Muscle layer of duodenum (tissue), 2 donors: ENCODE measurements around the gene SOX13.

Experiments used
- H3K27ac ChIP-seq: one replicate; pipeline ENCODE4 v1.7.0; 2013; ENCODE audit warnings: mild to moderate bottlenecking, low read length
- H3K27me3 ChIP-seq: one replicate; pipeline ENCODE4 v1.7.0; 2013; ENCODE audit warnings: low read depth, mild to moderate bottlenecking, control low read depth, low read length
- H3K36me3 ChIP-seq, 2 donors: one replicate each; pipeline ENCODE4 v1.7.0; 2013; ENCODE audit warnings: low read length in 2 of 2, control low read depth in 1 of 2, mild to moderate bottlenecking in 1 of 2; ENCODE audit not compliant: insufficient read depth in 2 of 2, control insufficient read depth in 1 of 2
- H3K4me1 ChIP-seq, 2 donors: one replicate each; pipeline ENCODE4 v1.7.0; 2013; ENCODE audit warnings: low read length in 2 of 2, mild to moderate bottlenecking in 2 of 2, control low read depth in 1 of 2, moderate library complexity in 1 of 2; ENCODE audit not compliant: insufficient read depth in 2 of 2, control insufficient read depth in 1 of 2
- H3K4me3 ChIP-seq, 2 donors: one replicate each; pipeline ENCODE4 v1.7.0; 2013; ENCODE audit warnings: low read length in 2 of 2, low read depth in 1 of 2, mild to moderate bottlenecking in 1 of 2
- H3K9me3 ChIP-seq, 2 donors: one replicate each; pipeline ENCODE4 v1.7.0; 2013; ENCODE audit warnings: low read length in 2 of 2, control low read depth in 1 of 2, mild to moderate bottlenecking in 1 of 2; ENCODE audit not compliant: control insufficient read depth in 1 of 2
- donor health status: healthy.

SOX13 gene

DNA sequence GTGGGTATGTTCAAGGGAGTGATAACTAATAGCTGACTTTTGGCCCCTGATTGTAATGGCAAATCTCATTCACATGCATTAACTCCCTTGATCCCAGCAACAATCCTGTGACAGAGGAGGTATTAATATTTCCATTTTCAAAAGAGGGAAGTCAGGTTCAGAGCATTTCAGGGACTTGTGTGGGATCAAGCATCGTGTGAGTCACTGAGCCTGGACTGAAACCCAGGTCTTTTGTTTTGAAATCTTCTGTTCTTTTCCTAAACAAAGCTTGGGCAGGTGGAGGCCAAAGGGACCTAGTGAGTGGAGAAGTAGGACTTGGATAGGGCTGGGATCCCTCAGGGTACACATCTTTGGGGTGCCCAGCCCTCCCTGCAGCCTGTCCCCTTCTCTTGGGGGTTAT, 41.0 kb downstream of the SOX13 start:
- H3K27me3 ChIP-seq, result no peaks in the 10 kb centered on the region
- H3K27ac ChIP-seq, result no peak overlapping the region
- H3K4me1 ChIP-seq, result peaks cover 0 to 7% of the 10 kb centered on the region in 2 donors
- H3K4me3 ChIP-seq, result no peak overlapping the region
- no peaks in the 10 kb centered on the region for H3K9me3 ChIP-seq
- H3K36me3 ChIP-seq, result peaks cover 0 to 17% of the 10 kb centered on the region in 2 donors

DNA sequence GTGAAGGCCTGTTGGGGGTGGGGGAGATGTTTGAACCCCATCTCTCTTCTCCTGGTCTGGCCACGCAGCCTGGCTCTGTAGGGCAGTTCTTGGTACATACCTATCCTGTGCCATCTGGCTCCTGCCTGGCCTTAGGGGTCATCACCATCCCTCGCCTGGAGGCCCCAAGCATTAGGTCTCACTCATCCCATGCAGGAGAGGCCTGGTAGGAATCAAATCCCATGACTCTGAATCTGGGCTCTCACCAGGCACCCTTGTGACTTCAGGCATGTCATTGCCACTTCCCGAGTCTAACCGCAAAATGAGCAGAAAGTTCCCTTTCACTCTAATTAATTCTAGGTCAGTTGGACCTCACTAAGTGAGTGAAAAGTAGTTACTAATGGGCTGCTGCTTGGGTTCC, 41.7 kb downstream of the SOX13 start:
- Histone ChIP-seq H3K27ac (no peak overlapping the region), H3K27me3 (no peaks in the 10 kb centered on the region), H3K4me3 (no peak overlapping the region), H3K36me3 (peaks cover 0 to 17% of the 10 kb centered on the region in 2 donors), H3K4me1 (peaks cover 0 to 7% of the 10 kb centered on the region in 2 donors), H3K9me3 (no peaks in the 10 kb centered on the region)

DNA sequence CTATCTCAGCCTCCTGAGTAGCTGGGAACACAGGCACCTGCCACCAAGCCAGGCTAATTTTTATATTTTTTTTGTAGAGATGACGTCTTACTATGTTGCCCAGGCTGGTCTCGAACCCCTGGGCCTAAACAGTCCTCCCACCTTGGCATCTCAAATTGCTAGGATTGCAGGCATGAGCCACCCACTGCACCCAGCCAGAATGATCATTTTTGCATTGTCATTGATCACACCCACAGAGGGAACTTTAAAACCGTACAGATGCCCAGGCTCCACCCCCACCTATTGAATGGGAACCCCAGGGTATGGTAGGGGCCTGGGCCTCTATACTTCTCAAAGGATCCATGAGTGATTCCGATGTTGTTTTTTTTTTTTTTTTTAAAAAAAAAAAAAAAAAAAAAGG, 42.2 kb downstream of the SOX13 start:
- Histone ChIP-seq H3K4me3 (no peak overlapping the region), H3K27me3 (no peaks in the 10 kb centered on the region), H3K27ac (no peak overlapping the region), H3K36me3 (peaks cover 2 to 19% of the 10 kb centered on the region in 2 donors), H3K4me1 (peaks cover 0 to 7% of the 10 kb centered on the region in 2 donors), H3K9me3 (no peaks in the 10 kb centered on the region)

DNA sequence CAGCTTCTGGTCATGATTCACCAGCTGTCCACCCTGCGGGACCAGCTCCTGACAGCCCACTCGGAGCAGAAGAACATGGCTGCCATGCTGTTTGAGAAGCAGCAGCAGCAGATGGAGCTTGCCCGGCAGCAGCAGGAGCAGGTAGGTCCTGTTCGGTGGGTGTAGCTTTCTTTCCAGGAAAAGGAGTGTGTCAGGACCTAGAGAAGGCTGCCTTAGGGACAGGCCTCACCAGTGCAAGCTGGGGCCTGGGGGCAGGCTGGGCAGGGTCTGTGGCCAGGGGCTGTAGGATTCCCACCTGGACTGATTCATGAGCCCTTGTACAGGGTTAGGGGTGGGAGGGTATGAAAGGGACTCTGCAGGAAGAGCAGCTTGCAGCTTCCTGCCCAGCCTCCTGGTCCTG, 43.6 kb downstream of the SOX13 start:
- H3K27ac ChIP-seq, result no peak overlapping the region
- no peak overlapping the region for H3K4me3 ChIP-seq
- no peaks in the 10 kb centered on the region for H3K27me3 ChIP-seq
- peaks cover 8 to 29% of the 10 kb centered on the region in 2 donors for H3K36me3 ChIP-seq
- peaks cover 0 to 4% of the 10 kb centered on the region in 2 donors for H3K4me1 ChIP-seq
- no peaks in the 10 kb centered on the region for H3K9me3 ChIP-seq

DNA sequence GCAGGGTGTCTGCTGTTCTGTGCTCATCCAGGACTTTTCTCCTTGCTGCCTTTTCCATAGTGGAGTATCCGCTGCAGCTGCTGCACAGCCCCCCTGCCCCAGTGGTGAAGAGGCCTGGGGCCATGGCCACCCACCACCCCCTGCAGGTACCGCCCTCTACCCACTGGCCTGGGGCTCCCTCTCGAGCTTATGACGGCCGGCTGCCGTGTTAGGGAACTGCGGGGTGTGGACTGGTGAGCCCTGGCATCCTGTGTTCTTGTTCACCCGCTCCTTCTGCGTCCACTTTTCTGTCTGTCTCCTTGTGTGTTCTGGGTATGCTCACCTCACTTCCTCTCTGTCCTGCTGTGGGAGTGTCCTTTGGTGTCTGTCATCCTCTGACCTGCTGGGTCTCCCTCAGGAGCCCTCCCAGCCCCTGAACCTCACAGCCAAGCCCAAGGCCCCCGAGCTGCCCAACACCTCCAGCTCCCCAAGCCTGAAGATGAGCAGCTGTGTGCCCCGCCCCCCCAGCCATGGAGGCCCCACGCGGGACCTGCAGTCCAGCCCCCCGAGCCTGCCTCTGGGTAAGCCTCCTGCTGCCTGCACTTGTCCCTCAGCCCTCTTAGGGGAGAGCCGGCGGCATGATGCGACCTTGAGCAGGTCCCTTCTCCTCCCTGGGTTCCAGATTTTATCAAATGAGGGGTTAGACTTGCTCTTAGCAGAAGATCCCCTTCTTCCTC, 49.1 kb downstream of the SOX13 start:
- H3K27me3 ChIP-seq, result no peaks in the 10 kb centered on the region
- H3K4me3 ChIP-seq, result no peak overlapping the region
- peaks cover 0 to 3% of the 10 kb centered on the region in 2 donors for H3K4me1 ChIP-seq
- H3K36me3 ChIP-seq, result peaks cover 27 to 49% of the 10 kb centered on the region in 2 donors
- H3K27ac ChIP-seq, result no peak overlapping the region
- H3K9me3 ChIP-seq, result no peaks in the 10 kb centered on the region

DNA sequence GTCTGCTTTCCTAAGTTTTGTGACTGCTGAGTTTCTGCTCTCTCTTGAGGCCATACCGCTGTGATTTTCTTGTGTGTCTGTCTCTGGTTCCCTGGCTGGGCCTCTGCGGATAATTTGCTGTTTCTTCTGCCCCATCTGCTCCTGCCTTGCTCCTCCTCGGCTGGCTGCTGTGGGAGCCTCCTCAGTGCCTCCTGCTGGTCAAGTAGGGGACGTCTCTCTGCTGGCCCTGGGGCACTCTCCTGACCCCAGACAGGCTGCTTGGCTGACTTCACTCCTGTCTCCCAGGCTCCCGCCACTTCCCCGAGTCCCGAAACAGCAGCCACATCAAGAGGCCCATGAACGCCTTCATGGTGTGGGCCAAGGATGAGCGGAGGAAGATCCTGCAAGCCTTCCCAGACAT, 50.5 kb downstream of the SOX13 start:
- peaks cover 27 to 41% of the 10 kb centered on the region in 2 donors for H3K36me3 ChIP-seq
- no peaks in the 10 kb centered on the region for H3K27me3 ChIP-seq
- no peak overlapping the region for H3K27ac ChIP-seq
- no peak overlapping the region for H3K4me3 ChIP-seq
- no peaks in the 10 kb centered on the region for H3K9me3 ChIP-seq
- H3K4me1 ChIP-seq, result peaks cover 0 to 10% of the 10 kb centered on the region in 2 donors

DNA sequence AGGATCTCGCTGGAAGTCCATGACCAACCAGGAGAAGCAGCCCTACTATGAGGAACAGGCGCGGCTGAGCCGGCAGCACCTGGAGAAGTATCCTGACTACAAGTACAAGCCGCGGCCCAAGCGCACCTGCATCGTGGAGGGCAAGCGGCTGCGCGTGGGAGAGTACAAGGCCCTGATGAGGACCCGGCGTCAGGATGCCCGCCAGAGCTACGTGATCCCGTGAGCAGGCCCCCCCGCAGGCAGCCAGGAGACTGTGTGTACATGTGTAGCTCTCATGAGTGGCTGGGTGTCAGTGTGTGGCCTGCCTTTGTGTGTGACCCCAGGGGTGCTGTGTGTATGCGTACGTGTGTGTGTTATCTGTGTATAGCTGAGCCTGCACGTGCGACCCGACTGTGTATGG, 51.7 kb downstream of the SOX13 start:
- Histone ChIP-seq H3K27me3 (no peaks in the 10 kb centered on the region), H3K27ac (no peak overlapping the region), H3K4me1 (peaks cover 0 to 15% of the 10 kb centered on the region in 2 donors), H3K9me3 (no peaks in the 10 kb centered on the region), H3K36me3 (peaks cover 27 to 38% of the 10 kb centered on the region in 2 donors), H3K4me3 (no peak overlapping the region)

DNA sequence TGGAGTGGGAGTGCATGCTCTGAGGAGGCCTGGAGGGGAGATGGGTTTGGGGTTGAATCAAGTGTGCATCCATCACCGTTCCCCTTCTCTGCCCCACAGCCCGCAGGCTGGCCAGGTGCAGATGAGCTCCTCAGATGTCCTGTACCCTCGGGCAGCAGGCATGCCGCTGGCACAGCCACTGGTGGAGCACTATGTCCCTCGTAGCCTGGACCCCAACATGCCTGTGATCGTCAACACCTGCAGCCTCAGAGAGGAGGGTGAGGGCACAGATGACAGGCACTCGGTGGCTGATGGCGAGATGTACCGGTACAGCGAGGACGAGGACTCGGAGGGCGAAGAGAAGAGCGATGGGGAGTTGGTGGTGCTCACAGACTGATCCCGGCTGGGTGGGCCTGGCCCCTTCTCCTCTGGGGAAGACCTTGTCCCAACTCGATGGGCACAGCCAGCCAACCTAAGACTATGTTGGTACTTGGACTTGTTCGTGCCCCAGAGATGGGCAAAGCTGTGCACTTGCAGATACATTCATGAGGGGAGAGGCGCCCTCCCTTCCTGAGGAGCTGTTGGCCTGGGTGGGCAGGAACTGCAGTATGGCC, 52.9 kb downstream of the SOX13 start:
- H3K9me3 ChIP-seq, result no peaks in the 10 kb centered on the region
- H3K4me1 ChIP-seq, result peaks cover 0 to 15% of the 10 kb centered on the region in 2 donors
- H3K4me3 ChIP-seq, result no peak overlapping the region
- peaks cover 19 to 31% of the 10 kb centered on the region in 2 donors for H3K36me3 ChIP-seq
- H3K27me3 ChIP-seq, result no peaks in the 10 kb centered on the region
- H3K27ac ChIP-seq, result no peak overlapping the region

DNA sequence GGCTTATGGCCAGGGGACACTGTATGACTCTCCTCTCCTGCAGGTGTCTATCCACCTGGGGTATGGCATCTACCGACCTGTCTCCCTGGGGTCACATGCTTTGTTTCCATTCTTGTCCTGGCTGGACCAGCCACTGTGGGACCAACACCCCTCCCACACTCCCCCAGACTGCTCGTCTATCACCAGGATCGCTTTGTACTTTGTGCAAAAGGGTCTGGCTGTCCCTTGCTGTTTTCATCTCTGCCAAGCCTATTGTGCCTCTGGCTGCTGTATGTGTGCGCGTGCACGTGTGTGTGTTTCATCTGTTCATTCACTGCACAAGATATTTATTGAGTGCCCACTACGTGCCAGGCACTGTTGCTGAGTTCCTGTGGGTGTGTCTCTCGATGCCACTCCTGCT, 53.5 kb downstream of the SOX13 start:
- Histone ChIP-seq H3K4me3 (no peak overlapping the region), H3K9me3 (no peaks in the 10 kb centered on the region), H3K4me1 (peaks cover 0 to 15% of the 10 kb centered on the region in 2 donors), H3K27ac (no peak overlapping the region), H3K36me3 (peaks cover 19 to 28% of the 10 kb centered on the region in 2 donors), H3K27me3 (no peaks in the 10 kb centered on the region)

DNA sequence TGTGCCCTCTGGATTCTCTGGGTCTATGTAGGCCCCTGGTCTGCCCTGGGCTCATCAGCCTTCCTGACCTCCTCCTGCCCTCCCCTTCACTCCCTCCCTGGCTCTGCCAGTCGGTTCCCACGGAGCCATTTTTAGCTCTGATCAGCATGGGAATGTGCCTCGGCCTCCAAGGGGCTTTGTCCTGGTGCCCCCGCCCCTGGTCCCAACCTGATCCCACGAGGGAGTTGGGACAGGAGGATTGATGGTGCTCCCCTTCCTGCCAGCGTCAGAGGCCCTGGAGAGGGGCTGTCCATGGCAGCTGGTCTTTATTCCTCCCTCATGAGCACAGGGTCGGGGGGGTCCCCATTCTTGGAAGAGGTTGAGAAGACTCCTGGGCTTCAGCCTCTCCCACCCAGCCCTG, 54.0 kb downstream of the SOX13 start:
- no peaks in the 10 kb centered on the region for H3K27me3 ChIP-seq
- H3K36me3 ChIP-seq, result peaks cover 19 to 22% of the 10 kb centered on the region in 2 donors
- H3K27ac ChIP-seq, result no peak overlapping the region
- peaks cover 0 to 15% of the 10 kb centered on the region in 2 donors for H3K4me1 ChIP-seq
- H3K9me3 ChIP-seq, result no peaks in the 10 kb centered on the region
- no peak overlapping the region for H3K4me3 ChIP-seq

DNA sequence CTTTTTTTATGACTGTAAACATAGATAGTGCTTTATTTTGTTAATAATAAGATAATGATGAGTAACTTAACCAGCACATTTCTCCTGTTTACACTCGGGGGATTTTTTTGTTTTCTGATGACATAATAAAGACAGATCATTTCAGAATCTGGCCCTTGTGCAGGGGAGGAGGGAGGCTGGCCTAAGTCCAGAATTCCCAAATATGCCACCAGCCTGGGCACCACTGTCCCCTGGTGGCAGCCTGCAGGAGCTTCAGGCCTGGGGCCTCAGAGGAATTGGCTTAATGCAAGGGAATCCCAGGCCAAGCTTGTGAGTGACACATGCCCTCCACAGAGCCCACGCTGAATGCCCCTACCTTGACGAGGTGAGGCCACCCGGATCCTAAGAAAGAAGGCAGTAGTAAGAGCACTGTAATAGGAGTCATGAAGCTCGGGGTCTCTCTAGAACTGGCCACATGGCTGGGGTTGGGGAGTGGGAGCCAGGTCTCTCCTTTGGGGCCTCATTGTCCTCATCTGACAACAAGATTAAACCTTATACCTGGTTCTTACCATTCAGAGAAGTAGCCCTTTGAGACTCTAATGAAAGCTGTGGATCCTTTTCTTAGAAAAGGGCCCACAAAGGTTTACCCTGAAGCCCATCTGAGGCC, 54.8 kb downstream of the SOX13 start:
- peaks cover 0 to 15% of the 10 kb centered on the region in 2 donors for H3K4me1 ChIP-seq
- no peak overlapping the region for H3K27ac ChIP-seq
- peaks cover 15% of the 10 kb centered on the region in 2 donors for H3K36me3 ChIP-seq
- H3K4me3 ChIP-seq, result no peak overlapping the region
- H3K9me3 ChIP-seq, result no peaks in the 10 kb centered on the region
- no peaks in the 10 kb centered on the region for H3K27me3 ChIP-seq
